ENCODE measurements around the gene TEC. TPM values are rescaled to one million over a fixed set of nuclear protein-coding genes. Genes with fewer than 3 reads are reported as not detected.
"Not testable (repeated sequence)": the region's sequence is repeated elsewhere in the genome, so short reads cannot be mapped to it uniquely, and the experiment has no call there.

TEC gene
- total and polyA plus RNA-seq, 4 donors = 0.98 to 2.6 (median 1.6) TPM

- H3K4me3 ChIP-seq (ENCODE audit: low read depth, low read length) = no peak overlapping the region
- H3K36me3 ChIP-seq (ENCODE audit: control insufficient read depth, insufficient read depth, low read length) = no peaks in the 10 kb centered on the region
- DNase-seq (ENCODE audit: low read depth in 4 of 6, low spot score in 6 of 6) = no peak
- H3K27me3 ChIP-seq (ENCODE audit: control insufficient read depth, insufficient read depth, low read length) = no peaks in the 10 kb centered on the region
- no peak overlapping the region for H3K27ac ChIP-seq (ENCODE audit: low read depth, low read length)
- WGBS (ENCODE audit: insufficient coverage) = 66% methylated on average over 3 of the region's 4 CpGs
- no peaks in the 10 kb centered on the region for H3K4me1 ChIP-seq (ENCODE audit: control insufficient read depth, insufficient read depth, low read length)
- no peaks in the 10 kb centered on the region for H3K9me3 ChIP-seq (ENCODE audit: control insufficient read depth, insufficient read depth, low read length)
Measured at GRCh38 chr4:48178931-48179330, 90.7 kb downstream of the TEC start.

GRCh38 chr4:48175806-48176205 lies 93.8 kb downstream of the TEC start:
- Histone ChIP-seq H3K36me3 (ENCODE audit: control insufficient read depth, insufficient read depth, low read length) (no peaks in the 10 kb centered on the region), H3K27me3 (ENCODE audit: control insufficient read depth, insufficient read depth, low read length) (no peaks in the 10 kb centered on the region), H3K4me3 (ENCODE audit: low read depth, low read length) (no peak overlapping the region), H3K4me1 (ENCODE audit: control insufficient read depth, insufficient read depth, low read length) (no peaks in the 10 kb centered on the region), H3K27ac (ENCODE audit: low read depth, low read length) (no peak overlapping the region), H3K9me3 (ENCODE audit: control insufficient read depth, insufficient read depth, low read length) (no peaks in the 10 kb centered on the region)
- no peak for DNase-seq (ENCODE audit: low read depth in 4 of 6, low spot score in 6 of 6)

DNA sequence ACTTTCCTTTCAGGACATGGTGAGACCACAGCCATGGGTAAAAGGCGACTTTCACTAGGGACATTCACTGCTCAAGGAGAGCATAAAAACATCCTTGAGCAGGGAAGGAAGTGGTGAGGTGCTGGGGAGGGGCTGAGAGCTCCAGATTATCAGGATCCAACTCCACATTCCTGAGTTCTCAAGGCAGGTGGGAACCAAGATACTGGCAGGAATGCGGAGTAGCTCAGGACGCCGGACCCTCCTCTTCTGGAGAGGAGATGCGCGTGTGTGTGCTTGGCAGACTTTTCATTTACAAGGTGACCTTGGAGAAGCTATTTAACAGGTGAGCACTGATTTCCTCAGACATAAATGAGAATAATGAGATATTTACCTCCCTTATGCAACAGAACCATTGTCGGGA lies 94.3 kb downstream of the TEC start:
- no peaks in the 10 kb centered on the region for H3K36me3 ChIP-seq (ENCODE audit: control insufficient read depth, insufficient read depth, low read length)
- no peaks in the 10 kb centered on the region for H3K4me1 ChIP-seq (ENCODE audit: control insufficient read depth, insufficient read depth, low read length)
- H3K4me3 ChIP-seq (ENCODE audit: low read depth, low read length) = no peak overlapping the region
- H3K27ac ChIP-seq (ENCODE audit: low read depth, low read length) = no peak overlapping the region
- no peaks in the 10 kb centered on the region for H3K27me3 ChIP-seq (ENCODE audit: control insufficient read depth, insufficient read depth, low read length)
- DNase-seq (ENCODE audit: low read depth in 4 of 6, low spot score in 6 of 6) = no peak
- WGBS (ENCODE audit: insufficient coverage) = 68% methylated on average over 4 of the region's 7 CpGs
- no peaks in the 10 kb centered on the region for H3K9me3 ChIP-seq (ENCODE audit: control insufficient read depth, insufficient read depth, low read length)

- H3K4me1 ChIP-seq (ENCODE audit: control insufficient read depth, insufficient read depth, low read length) = no peaks in the 10 kb centered on the region
- H3K9me3 ChIP-seq (ENCODE audit: control insufficient read depth, insufficient read depth, low read length) = no peaks in the 10 kb centered on the region
- DNase-seq (ENCODE audit: low read depth in 4 of 6, low spot score in 6 of 6) = no peak
- H3K4me3 ChIP-seq (ENCODE audit: low read depth, low read length) = no peak overlapping the region
- no peaks in the 10 kb centered on the region for H3K36me3 ChIP-seq (ENCODE audit: control insufficient read depth, insufficient read depth, low read length)
- 100% methylated on average over 1 of the region's 6 CpGs for WGBS (ENCODE audit: insufficient coverage)
- no peaks in the 10 kb centered on the region for H3K27me3 ChIP-seq (ENCODE audit: control insufficient read depth, insufficient read depth, low read length)
- no peak overlapping the region for H3K27ac ChIP-seq (ENCODE audit: low read depth, low read length)
Measured at GRCh38 chr4:48173056-48173991, 96.3 kb downstream of the TEC start.

DNA sequence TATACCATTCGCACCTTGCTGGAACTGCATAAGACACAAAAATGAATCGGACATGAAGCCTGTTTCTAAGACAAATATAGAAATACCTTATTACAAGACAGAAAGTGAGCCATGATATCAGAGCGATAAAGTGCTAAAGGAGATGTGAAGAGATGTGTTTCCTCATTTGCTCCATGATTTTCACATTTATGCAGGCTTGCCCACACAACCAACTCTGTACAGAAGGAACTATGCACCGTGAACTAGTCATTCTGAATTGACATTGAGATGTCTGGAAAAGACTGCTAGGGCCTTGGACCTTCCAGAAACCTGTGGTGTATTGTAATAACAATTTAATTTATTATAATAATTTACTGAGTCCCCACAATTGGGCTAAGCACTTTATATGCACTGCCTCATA lies 97.0 kb downstream of the TEC start:
- Histone ChIP-seq H3K27me3 (ENCODE audit: control insufficient read depth, insufficient read depth, low read length) (no peaks in the 10 kb centered on the region), H3K36me3 (ENCODE audit: control insufficient read depth, insufficient read depth, low read length) (no peaks in the 10 kb centered on the region), H3K27ac (ENCODE audit: low read depth, low read length) (no peak overlapping the region), H3K4me3 (ENCODE audit: low read depth, low read length) (no peak overlapping the region), H3K4me1 (ENCODE audit: control insufficient read depth, insufficient read depth, low read length) (no peaks in the 10 kb centered on the region), H3K9me3 (ENCODE audit: control insufficient read depth, insufficient read depth, low read length) (no peaks in the 10 kb centered on the region)
- DNase-seq (ENCODE audit: low read depth in 4 of 6, low spot score in 6 of 6) = no peak
- WGBS (ENCODE audit: insufficient coverage) = no CpG with 5 or more reads among the region's 4 CpGs

DNA sequence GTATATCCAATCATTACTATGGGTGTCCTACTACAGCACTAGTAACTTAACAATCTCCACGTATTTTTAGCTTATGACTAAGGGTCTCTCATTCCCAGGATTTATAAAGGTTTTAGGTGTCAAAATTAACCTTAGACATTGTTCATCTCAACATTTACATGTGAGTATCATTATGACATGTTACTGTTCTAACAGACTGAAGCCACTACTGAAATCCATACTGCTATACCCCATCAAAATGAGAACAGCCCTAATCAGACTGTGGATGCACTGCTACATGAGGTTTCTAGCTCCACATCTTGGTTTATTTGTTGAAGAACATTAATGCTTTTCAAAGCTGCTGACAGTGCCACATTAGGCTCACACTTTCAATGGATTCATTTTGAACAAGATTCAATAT lies 100.0 kb downstream of the TEC start:
- DNase-seq (ENCODE audit: low read depth in 4 of 6, low spot score in 6 of 6) = no peak
- Histone ChIP-seq H3K27me3 (ENCODE audit: control insufficient read depth, insufficient read depth, low read length) (no peaks in the 10 kb centered on the region), H3K36me3 (ENCODE audit: control insufficient read depth, insufficient read depth, low read length) (no peaks in the 10 kb centered on the region), H3K9me3 (ENCODE audit: control insufficient read depth, insufficient read depth, low read length) (no peaks in the 10 kb centered on the region), H3K4me1 (ENCODE audit: control insufficient read depth, insufficient read depth, low read length) (no peaks in the 10 kb centered on the region), H3K4me3 (ENCODE audit: low read depth, low read length) (no peak overlapping the region), H3K27ac (ENCODE audit: low read depth, low read length) (no peak overlapping the region)
- WGBS (ENCODE audit: insufficient coverage) = no CpG with 5 or more reads among the region's 1 CpG

DNA sequence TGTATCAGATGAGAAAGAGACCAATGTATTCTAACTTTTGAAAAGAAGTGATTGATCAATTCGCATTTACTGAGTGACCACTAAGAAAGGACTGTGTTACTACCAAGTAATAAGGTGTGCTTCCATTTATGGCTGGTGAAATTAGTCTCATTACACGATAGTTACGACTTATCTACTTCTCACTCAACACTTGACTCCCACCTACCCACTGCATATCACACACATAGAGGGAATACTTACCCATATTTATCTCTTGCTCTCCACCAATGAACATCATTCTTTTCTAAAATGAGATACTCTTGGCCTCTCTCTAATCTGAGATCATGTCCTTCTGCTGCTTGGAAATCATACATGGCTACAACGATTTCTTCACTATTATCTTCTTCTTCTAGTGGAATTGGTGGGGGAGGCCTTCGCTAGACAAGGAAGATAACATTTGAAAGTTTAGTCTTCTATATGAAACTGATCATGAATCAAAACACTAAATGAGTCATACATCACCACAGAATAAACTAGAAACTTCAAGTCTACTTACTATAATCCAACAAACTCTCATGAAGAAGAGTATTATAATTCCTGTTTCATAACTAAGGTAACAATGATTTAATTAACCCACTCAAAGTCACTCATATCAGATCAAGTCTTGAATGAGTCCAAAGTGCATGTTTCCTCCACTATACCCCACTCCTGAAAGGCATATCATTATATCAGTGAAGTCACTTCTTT lies 101.9 kb downstream of the TEC start:
- 100% methylated on average over 2 of the region's 5 CpGs for WGBS (ENCODE audit: insufficient coverage)
- no peak for DNase-seq (ENCODE audit: low read depth in 4 of 6, low spot score in 6 of 6)
- H3K4me3 ChIP-seq (ENCODE audit: low read depth, low read length) = no peak overlapping the region
- H3K27ac ChIP-seq (ENCODE audit: low read depth, low read length) = no peak overlapping the region
- H3K4me1 ChIP-seq (ENCODE audit: control insufficient read depth, insufficient read depth, low read length) = no peaks in the 10 kb centered on the region
- H3K27me3 ChIP-seq (ENCODE audit: control insufficient read depth, insufficient read depth, low read length) = no peaks in the 10 kb centered on the region
- no peaks in the 10 kb centered on the region for H3K36me3 ChIP-seq (ENCODE audit: control insufficient read depth, insufficient read depth, low read length)
- H3K9me3 ChIP-seq (ENCODE audit: control insufficient read depth, insufficient read depth, low read length) = no peaks in the 10 kb centered on the region

DNA sequence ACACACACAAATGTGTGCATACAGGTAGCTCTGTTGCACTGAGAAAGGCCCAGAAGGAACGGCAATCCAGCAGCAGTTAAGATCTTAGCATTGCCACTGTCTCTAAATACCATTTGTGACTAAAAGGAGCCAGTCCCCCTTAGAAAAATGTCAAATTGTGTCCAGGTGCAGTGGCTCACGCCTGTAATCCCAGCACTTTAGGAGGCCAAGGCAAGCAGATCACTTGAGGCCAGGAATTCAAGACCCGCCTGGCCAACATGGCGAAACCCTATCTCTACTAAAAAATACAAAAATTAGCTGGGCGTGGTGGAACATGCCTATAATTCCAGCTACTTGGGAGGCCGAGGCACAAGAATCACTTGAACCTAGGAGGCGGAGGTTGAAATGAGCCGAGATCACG lies 105.1 kb downstream of the TEC start:
- H3K27me3 ChIP-seq (ENCODE audit: control insufficient read depth, insufficient read depth, low read length); H3K4me3 ChIP-seq (ENCODE audit: low read depth, low read length); H3K36me3 ChIP-seq (ENCODE audit: control insufficient read depth, insufficient read depth, low read length); DNase-seq (ENCODE audit: low read depth in 4 of 6, low spot score in 6 of 6); H3K9me3 ChIP-seq (ENCODE audit: control insufficient read depth, insufficient read depth, low read length); H3K27ac ChIP-seq (ENCODE audit: low read depth, low read length); H3K4me1 ChIP-seq (ENCODE audit: control insufficient read depth, insufficient read depth, low read length): not testable (repeated sequence)
- whole genome bisulfite sequencing (ENCODE audit: insufficient coverage) = 100% methylated on average over 2 of the region's 9 CpGs

DNA sequence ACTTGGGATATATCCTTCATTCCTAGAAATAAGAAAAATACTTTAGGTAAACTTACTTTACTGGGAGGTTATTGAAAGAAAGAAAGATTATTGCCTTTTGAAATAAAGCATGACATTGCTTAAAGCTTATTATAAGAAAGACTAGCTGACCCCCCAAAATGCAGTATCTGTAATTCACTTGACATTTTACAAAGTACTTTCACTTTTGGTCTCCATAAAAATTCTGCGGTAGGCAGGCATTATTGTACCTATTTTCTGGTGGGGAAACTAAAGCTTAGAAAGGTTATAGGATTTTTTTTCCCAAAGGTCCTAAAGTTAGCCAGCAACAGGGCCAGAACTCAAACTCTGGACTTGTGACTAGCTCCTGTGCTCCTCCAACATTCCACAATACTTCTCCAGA lies 105.9 kb downstream of the TEC start:
- Histone ChIP-seq H3K36me3 (ENCODE audit: control insufficient read depth, insufficient read depth, low read length) (no peaks in the 10 kb centered on the region), H3K9me3 (ENCODE audit: control insufficient read depth, insufficient read depth, low read length) (no peaks in the 10 kb centered on the region), H3K4me3 (ENCODE audit: low read depth, low read length) (no peak overlapping the region), H3K27ac (ENCODE audit: low read depth, low read length) (no peak overlapping the region), H3K27me3 (ENCODE audit: control insufficient read depth, insufficient read depth, low read length) (no peaks in the 10 kb centered on the region), H3K4me1 (ENCODE audit: control insufficient read depth, insufficient read depth, low read length) (no peaks in the 10 kb centered on the region)
- no peak for DNase-seq (ENCODE audit: low read depth in 4 of 6, low spot score in 6 of 6)
- no CpG with 5 or more reads among the region's 1 CpG for WGBS (ENCODE audit: insufficient coverage)

DNA sequence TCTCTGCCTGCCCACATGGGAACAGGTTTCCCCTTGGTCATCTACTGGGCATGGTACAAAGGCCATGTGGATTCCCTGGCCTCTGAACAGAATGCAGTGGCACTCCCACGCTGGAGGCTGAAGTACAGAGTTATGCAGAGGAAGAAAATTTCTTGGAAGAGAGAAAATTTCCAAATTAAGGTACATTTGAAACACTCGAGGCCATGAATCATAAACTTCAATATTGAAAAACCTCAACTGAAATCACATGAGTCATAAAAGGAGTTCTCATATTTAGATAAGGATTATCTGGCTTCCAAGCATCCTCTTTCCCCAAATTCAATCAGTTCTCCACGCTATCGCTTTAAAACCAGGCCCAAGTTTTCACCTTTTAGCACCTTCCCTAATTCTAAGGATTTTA lies 107.5 kb downstream of the TEC start:
- Histone ChIP-seq H3K27me3 (ENCODE audit: control insufficient read depth, insufficient read depth, low read length) (no peaks in the 10 kb centered on the region), H3K9me3 (ENCODE audit: control insufficient read depth, insufficient read depth, low read length) (no peaks in the 10 kb centered on the region), H3K4me1 (ENCODE audit: control insufficient read depth, insufficient read depth, low read length) (no peaks in the 10 kb centered on the region), H3K4me3 (ENCODE audit: low read depth, low read length) (no peak overlapping the region), H3K36me3 (ENCODE audit: control insufficient read depth, insufficient read depth, low read length) (no peaks in the 10 kb centered on the region), H3K27ac (ENCODE audit: low read depth, low read length) (no peak overlapping the region)
- DNase-seq (ENCODE audit: low read depth in 4 of 6, low spot score in 6 of 6) = no peak
- WGBS (ENCODE audit: insufficient coverage) = 100% methylated on average over 2 of the region's 4 CpGs
